ENCODE results near the gene ELAVL4.

The ELAVL4 gene
- total RNA-seq: 0 reads per million in 2 donors

DNA sequence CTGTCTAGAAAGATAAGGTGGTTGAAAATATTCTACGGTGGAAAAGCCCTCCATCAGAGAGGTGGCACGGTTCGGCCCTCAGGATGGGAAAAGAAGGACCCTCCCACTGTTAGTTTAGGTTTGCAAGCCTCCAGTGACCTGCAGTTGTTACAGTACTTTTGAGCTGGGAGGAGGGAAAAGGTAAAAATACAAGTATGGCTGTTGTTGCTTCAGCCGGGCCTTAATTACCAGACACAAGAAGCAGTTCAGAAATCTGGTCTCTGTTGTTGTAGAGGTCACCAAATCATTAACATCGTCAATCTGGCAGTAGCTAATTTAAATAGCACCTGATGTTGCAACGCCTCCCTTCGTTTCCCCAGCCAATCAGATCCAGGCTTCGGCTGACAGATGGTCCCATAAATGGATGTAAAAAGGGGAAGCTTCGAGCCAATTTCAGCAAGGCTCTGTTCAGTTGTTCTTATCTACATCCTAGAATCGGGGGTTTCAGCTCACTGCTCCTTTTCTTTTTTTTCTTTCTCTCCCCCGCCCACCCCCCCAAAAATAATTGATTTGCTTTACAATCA, at the start of gene ELAVL4:
ELAVL4 (plus strand) TSS at position 424 of the 563 bp plus-strand sequence. CDS start 270 bp downstream, outside the sequence.
- DNase-seq: no peak

DNA sequence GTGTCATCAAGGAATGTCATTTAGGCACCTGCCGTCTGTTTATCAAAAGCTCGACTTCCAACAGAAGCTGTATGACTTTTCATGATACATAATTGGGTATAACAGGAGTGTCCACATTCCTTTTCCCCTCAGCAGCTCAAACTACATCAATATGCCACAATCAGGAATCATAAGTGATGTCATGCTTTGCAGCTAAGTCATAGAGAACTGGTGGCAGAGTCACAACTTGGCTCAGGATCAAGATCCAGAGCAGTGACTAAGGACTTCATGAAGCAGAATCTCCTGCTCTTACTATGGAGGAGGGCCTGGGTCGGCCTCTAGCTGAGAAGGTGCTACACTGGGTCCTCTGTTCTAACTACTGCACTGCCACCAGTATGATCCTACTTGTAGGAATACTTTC, 48.4 kb upstream of the ELAVL4 start:
- DNase-seq: no peak

DNA sequence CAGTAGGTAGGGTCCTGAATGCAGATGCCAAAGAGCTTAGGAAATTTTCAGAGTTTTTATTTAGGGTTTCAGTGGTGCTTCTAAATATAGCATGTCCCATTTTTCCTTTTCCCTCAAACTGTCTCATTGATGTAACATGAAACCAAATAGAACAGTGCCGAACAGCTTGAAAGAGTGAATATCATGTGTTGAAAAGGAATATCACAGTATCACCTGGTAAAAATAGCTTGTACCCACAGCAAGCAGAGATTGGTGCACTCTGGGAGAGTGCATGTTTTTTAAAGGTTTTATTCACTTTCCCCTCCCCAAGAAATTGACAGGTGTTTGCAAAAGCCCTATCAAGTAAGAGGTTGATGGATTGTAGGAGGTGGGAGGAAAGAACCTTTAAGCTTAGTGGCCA, 41.9 kb upstream of the ELAVL4 start:
- no peak for DNase-seq

DNA sequence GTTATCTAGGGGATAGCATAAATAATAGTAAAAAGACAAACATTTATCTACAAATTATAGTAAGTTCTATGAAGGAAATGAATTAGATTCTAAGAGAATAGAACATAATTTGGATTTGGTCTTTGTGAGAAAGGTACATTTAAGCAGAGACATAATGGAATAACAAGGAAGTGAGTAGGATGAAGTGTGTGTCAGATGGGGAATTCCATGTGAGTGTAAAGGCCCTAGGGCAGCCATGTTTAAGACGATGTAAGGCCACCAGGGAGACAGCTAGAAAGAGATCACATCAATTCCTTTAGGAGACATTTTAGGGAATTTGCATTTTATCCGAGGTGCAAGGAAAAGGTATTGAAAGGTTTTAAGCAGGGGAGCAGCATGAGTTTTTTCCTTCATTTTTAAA, 33.8 kb upstream of the ELAVL4 start:
- no peak for DNase-seq

DNA sequence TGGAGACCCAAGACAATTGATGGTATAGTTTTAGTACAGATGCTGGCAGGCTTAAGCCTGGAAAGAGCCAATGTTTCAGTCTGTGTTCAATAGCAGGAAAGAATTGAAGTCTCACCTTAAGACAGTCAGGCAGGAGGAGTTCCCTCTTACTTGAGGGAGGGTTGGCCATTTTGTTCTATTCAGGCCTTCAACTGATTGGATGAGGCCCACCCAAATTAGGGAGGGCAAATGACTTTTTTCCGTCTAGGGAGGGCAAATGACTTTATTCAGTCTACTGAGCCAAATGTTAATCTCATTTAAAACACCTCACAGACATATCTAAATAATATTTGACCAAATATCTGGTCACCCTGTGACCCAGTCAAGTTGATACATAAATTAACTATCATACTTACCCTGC, 31.4 kb upstream of the ELAVL4 start:
- no peak for DNase-seq

DNA sequence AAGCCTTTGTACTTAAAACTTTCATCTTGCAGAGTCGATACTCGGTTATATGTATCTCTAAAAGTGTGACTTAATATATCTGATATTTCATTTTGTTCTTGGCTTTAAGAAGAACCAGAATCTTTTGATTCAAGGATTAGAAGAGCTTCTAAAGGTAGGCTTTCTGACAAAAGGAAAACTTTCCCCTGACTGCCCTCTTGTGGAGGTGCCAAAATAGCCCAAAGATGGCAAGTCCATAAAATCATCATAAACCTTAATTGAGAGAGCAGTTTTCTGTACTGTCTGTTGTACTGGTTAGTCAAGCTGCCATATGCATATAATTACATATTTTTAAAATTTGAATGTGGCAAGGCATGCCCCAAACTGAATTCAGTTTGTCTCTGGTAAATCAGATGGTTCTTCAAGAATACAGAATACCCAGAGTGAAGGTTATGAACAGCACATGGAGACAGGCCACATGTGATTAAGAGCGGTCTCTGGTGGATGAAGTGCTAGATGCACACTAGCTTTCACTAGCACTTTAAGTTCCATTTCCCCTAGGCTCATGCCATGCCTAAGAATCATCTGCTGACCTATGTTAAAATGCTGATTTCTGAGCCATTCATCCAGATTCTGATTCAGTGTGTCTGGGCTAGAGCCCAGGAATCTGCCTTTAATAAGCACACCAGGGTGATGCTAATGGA, 27.7 kb upstream of the ELAVL4 start:
- peak in 1 of 5 experiments; percentile 2 for DNase-seq

DNA sequence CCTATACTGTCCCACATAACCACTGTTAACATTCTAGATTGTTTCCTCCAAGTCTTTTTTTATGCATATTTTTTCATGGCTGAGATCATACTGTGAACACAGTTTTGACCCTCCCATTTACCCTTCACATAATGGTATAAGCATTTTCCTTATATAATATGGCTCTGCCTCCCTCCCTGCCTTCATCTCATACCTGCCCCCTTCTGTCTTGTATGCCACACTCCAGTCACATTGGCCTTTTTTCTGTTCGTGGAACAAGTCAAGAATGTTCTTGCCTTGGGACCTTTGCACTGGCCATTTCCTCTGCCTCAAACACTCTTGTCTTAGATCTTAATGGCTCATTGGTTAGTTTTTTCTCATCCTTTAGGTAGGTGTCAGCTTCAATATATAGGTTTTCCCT, 24.3 kb upstream of the ELAVL4 start:
- no peak for DNase-seq

DNA sequence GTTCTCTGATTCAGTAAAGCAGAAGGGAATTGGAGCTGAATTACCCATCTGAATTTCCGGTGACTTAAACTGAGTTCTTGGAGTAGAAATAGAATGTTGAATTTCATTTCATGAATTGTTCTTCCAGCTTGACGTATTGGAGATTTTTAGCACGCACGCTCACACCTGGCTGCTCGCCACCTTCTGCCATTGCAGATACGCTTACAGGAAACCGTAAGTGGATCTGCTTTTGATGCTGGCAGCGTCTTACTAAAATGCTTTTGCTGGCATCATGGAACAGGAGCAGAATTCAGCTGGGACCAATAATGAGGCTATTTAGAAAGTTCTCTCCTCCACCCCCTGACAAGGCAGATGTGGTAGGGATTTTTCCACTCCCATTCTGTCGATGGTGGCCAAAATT, 17.7 kb upstream of the ELAVL4 start:
- DNase-seq: no peak

DNA sequence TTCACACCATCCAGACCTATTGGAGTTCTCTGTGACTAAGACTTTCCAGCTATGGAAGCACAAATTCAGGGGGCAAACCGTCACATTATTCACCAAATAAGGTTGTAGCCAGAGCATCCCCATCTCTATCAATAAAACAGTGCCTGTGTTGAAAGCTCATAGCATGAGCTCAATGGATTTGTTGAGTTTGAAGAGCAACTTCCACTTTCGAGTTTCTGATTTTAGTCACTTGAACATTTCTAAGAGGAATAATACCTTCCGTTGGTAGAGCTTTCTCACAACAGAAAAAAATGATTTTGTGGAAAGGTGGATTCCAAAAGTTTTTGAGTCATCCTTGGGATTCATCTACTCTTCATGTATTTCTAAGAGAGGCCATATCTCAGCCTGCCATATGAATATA, 13.0 kb upstream of the ELAVL4 start:
- DNase-seq: no peak

DNA sequence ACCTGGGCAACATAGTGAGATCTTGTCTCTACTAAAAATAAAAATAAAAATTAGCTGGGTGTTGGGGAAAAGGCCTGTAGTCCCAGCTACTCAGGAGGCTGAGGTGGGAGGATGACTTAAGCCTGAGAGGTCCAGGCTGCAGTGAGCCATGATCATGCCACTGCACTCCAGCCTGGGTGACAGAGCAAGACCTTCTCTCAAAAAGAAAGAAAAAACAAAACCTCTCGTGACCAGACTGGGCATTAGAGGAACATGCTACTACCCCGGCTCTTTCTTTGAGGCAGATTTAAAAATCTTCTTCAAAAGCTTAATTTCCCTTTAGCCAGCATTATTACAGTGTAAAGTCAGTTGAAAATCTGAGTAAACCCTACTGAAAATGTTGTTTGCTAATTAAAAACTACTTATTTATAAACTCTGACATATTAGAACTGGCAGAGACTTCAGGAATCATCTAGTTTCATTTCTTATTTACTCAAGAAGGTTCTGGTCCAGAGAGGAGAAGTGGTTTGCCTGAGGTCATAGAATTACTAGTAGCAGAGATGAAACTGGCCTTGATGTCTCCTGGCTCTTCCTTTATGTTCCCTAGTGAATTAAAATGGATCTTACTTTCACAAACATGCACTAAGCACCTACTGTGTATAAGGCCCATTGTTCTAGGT, 11.6 kb upstream of the ELAVL4 start:
- DNase-seq: no peak

DNA sequence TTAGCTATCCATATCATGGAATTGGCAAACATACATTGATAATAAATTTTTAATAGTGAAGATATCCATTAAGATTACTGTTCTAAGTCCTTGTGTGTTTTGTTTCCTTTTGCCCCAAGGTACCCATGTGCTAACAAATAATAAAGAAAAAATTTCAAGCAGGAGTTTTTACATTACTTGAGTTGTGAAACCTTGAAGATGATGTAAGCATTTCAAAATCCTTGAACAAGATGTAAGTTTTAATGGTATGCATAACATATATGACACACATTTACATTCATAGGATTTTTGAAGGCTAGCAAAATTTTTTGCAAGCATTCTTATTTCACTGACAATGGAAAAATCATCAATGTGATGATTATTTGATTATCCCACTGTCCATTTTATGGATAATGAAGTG, 10.9 kb upstream of the ELAVL4 start:
- DNase-seq: no peak

DNA sequence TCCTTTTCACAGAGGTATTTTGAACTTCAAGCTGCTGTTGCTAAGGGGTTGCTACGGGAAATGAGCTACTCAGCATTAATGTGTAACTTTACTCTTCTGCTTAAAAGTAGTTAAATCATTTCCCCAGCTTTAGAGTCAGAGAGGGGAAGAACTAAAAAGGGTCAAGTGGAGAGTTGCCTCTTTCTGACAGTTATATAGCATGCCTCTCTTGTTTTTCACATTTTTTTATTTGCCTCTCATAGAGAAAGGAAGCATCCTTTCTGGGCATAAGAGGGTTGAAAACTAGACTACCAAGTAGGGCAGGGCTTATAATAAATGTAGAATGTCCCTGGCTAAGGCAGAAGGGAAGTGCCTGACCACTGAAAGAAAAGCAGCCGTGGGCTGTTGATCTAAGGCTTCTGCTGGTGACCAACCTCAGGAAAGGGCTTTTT, 10.1 kb upstream of the ELAVL4 start:
- DNase-seq: no peak

DNA sequence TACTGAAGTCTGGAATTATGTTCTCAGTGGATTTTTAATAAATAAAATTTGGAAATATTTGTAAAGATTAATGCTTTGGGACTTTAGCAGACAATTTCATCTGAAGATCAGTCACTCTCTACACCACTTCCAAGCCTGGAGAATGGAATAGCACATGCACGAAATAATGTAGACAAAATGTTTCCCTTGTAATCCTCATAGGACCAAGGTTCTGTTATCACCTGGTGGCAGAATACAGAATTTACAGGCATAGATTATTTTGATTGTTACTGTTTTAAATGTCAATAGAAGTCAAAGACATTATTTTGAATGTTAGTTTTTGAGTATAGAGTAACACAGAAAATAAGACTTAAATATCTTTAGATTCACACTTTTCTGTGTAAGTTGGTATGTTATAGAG, 9.1 kb upstream of the ELAVL4 start:
- no peak for DNase-seq

DNA sequence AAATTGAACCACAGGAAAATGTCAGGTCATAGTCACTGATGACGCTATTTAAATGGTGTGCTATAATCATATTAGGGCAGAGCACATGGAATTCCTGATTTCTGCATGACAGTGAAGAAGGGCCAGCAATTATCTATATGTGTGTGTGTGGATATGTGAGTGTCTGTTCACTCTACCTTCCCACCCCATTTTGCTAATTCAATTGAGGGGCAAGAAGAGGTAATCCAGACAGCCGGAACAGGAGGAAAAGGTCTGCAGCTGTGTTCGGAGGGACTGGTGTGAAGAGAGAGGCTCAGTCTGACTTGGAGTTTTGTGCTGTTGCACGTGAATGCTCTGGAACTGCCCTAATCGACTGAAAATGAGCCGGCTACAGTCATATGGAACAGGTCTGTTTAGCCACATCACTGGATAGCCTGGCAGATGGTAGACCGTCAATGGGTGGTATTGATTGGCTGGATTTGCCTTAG, 5.1 kb upstream of the ELAVL4 start:
- no peak for DNase-seq

DNA sequence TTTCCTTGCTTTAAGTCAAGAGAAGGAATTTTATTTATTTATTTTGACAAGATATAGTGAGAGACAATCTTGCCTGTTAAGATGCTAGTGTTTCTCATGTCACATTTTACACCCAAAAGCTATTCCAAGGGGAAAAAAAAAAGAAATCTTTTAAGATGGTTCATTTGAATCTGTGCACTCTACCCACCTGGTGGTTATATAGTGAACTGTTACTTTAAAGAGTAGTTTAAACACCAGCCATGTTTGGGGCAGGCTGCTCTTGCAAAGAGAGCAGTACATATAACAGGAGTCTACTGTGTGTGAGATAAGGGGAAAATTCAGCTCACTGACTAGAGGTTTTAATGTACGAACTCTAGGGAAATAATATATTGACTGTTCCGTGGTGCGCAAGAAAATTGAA, 3.3 kb upstream of the ELAVL4 start:
- DNase-seq: no peak

DNA sequence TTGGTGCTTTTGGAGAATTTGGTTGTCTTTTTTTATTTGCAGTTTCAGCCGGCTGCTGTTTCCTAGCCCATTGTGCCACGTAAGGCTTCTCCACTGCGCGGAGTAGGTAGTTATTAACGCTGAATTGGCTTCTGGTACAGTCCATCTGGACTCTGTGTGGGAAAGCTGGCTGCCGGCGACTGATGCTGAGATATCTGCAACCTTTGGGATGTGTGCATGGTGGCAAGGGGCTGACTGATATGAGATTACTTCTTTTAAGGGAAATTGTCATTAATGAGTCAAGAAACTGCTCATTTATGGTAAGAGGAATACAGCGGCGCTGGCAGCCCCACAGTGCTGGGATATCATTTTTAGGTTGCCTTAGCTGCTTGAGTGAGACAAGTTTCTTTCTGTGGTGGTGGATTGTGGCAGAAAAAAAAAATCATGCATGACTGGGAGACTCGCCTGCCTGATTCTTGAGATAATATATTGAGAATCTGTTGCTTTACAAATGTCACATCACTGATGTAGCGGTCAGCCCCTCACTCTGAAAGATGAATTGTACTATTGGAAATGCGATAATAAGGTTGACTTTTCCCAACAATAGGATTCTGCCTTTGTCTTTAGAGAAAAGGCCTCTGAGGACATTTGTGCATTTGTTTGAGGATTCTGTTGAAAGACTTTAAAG, 2.5 kb upstream of the ELAVL4 start:
- no peak for DNase-seq

DNA sequence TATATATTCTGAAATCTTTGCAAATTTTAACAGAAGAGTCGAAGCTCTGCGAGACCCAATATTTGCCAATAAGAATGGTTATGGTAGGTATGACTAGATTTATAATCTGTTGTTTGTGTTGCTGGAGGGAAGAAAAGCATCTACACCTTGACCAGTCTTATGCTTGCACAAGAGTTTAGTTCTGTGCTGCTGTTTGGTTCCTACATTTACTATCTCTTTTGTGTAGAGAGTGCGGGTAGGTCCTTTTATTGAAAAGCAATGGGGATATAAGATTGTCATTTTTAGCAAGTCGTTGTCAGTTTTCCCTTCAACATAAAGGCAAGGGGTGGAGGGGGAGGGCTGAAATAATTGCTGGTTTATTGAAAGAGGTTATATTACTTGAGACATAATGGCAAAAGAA, 396 bp downstream of the ELAVL4 start:
- no peak for DNase-seq

DNA sequence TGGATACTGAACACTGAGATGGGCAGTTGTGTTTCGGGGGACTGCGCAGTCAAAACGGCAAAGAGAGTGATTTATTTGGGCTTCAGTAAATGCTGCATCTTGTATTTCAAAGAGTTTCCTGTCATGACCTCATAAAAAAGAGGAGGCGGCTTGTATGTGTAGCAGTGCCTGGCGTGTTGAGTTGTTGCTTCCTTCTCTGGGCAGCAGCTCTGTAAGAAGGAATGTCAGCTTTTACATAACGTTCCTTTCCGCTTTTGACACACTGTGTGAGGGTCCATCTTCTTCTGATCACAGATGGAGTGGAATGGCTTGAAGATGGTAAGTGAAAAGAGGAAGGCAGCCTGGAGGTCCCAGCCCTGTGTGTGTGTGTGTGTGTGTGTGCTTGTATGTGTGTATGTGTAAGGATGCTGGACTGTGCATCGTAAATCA, 941 bp downstream of the ELAVL4 start:
- peak in 1 of 5 experiments; percentile 7 for DNase-seq

DNA sequence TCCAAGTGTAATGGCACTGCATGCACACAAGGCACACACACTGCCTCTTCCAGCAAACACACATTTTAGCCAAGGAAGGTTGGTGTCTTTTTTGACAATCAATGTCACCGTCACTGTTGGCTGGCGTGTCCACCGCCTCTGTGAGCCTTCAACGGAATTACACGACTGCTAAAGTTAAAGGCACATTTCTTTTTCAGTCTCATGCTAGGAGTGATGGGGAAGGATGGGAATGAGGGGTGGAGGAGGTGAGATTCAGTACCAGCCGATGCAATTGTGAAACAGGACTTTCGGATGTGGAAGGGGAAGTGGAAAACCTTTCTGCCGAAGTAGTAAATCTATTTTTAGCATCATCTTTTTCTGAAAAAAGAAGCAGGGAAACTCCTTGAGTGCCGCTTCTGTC, 1.4 kb downstream of the ELAVL4 start:
- DNase-seq: no peak

DNA sequence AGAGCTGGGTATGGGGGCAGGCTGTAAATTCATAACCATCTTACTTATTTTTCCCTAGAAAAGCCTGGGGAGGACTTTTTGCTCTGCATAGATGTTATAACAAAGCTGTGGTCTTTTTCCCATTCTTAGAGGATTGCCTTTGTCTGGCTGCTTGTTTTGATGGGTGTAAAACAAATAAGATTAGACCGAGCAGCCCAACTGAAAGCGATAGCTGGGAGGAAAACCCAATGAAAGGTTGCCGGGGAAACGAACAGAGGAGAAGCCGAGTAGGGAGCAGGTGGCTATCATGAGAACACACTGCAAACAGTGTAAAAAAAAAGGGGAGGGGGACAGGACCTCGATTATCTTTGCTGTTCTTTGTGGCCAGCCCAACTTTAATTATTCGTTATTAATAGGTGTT, 1.9 kb downstream of the ELAVL4 start:
- DNase-seq: no peak

DNA sequence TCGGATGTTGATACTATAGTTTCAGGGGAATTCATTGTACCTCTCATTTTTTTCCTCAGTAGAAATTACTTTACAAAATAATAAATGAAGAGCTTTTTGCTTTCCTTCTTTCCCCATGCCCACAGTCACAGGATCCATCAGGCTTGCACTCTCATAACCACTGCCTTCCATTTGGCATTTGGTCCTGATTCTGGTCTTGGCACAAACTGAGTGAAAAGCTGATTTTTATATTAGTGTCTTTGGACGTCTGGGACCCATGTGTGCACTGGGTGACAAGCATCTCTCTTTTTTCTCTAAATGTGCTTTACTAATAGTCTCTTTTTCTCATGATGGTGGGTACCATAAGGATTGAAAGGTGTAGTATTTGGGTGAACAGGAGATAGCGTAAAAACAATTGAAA, 2.8 kb downstream of the ELAVL4 start:
- DNase-seq: no peak

DNA sequence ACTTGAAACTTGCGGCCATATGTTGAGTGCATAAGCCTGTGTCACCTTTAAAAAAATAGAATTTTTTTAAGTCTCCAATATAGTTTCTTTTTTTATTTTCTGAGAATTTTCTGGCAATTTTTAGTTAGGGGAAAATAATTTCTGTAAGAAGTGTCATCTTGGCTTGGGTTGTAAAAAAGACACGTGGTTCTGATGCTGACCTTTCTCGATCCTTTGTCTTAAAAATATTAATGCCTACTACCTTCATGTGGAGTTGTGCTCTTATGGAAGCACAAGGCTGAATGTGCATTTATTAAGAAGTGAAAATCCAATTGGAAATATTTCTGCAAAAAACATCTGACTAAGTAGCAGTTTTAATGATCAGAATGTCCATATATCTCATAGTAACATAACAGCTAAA, 3.5 kb downstream of the ELAVL4 start:
- DNase-seq: no peak

DNA sequence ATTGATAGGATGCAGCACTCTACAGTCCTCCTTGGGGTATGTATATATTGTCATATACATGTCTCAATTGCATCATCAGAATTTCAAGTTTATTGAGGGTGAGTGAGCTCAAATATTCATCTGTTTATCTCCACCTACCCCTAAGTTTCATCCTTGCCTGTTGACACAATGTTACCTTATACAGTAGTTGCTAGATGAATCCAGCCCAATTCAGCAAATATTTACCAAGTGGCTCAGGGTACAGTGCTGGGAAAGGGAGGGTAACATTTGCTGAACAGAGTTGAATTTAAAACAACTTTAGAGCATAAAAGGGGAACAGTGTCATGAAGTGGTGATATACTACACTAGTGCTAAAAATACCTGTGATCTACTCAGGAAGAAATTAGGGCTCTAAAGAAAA, 14.4 kb downstream of the ELAVL4 start:
- DNase-seq: no peak
